Activated T-cell treated with anti-CD3 and anti-CD28 coated beads for 48 hours (primary cell): Measurements from ENCODE around the gene RNF213.
"Not testable (repeated sequence)": the region's sequence is repeated elsewhere in the genome, so short reads cannot be mapped to it uniquely, and the experiment has no call there.

Source experiments
- DNase-seq: peaks from one replicate; pipeline ENCODE4 v3.0.0-alpha.2; 2020; ENCODE audit warnings: low read depth

Gene RNF213

GRCh38 chr17:80295146-80295545 lies 34.5 kb downstream of the RNF213 start:
- no peak for DNase-seq

GRCh38 chr17:80295559-80295958 lies 34.9 kb downstream of the RNF213 start:
- no peak for DNase-seq

- no peak for DNase-seq
Observed at GRCh38 chr17:80296221-80296620, 35.6 kb downstream of the RNF213 start.

- DNase-seq: no peak
Observed at GRCh38 chr17:80297996-80298560, 37.4 kb downstream of the RNF213 start.

GRCh38 chr17:80299350-80300100 lies 38.9 kb downstream of the RNF213 start:
- DNase-seq: not testable (repeated sequence)

- not testable (repeated sequence) for DNase-seq
Observed at GRCh38 chr17:80300756-80301155, 40.1 kb downstream of the RNF213 start.

- no peak for DNase-seq
Observed at GRCh38 chr17:80303824-80304223, 43.2 kb downstream of the RNF213 start.

- no peak for DNase-seq
Observed at GRCh38 chr17:80307994-80308691, 47.5 kb downstream of the RNF213 start.

- DNase-seq: no peak
Observed at GRCh38 chr17:80308692-80309517, 48.3 kb downstream of the RNF213 start.

GRCh38 chr17:80311216-80311827 lies 50.7 kb downstream of the RNF213 start:
- no peak for DNase-seq

- DNase-seq: no peak
Observed at GRCh38 chr17:80312621-80313135, 52.0 kb downstream of the RNF213 start.

GRCh38 chr17:80313160-80313829 lies 52.6 kb downstream of the RNF213 start:
- no peak for DNase-seq

- DNase-seq: not testable (repeated sequence)
Observed at GRCh38 chr17:80313946-80314345, 53.3 kb downstream of the RNF213 start.

- DNase-seq: no peak
Observed at GRCh38 chr17:80315517-80316182, 55.0 kb downstream of the RNF213 start.

- DNase-seq: no peak
Observed at GRCh38 chr17:80316431-80316830, 55.8 kb downstream of the RNF213 start.

GRCh38 chr17:80316927-80317705 lies 56.5 kb downstream of the RNF213 start:
- no peak for DNase-seq

GRCh38 chr17:80317706-80317980 lies 57.0 kb downstream of the RNF213 start:
- DNase-seq: no peak

GRCh38 chr17:80318166-80318565 lies 57.5 kb downstream of the RNF213 start:
- DNase-seq: no peak

GRCh38 chr17:80319262-80319998 lies 58.8 kb downstream of the RNF213 start:
- no peak for DNase-seq
